ENCODE data around the gene F10. TPM values are rescaled to one million over a fixed set of nuclear protein-coding genes. Genes with fewer than 3 reads are reported as not detected.

F10 gene
- total RNA-seq, 1 donor from 2014 or later = 12.3 TPM

- Mint-ChIP-seq H3K9me3 (no peaks in the 10 kb centered on the region), H3K4me1 (no peaks in the 10 kb centered on the region), H3K27ac (no peak overlapping the region), H3K27me3 (ENCODE audit: low read depth) (no peaks in the 10 kb centered on the region), H3K36me3 (peaks cover 35% of the 10 kb centered on the region), H3K4me3 (no peak overlapping the region)
- DNase-seq (ENCODE audit: low spot score in 2 of 2, unreplicated experiment in 2 of 2) = no peak
- no peak for TF ChIP-seq CTCF (IDR thresholded peaks at IDR 0.05; ENCODE audit: unreplicated experiment)
Measured at GRCh38 chr13:113178070-113178895, 55.7 kb downstream of the F10 start.

DNA sequence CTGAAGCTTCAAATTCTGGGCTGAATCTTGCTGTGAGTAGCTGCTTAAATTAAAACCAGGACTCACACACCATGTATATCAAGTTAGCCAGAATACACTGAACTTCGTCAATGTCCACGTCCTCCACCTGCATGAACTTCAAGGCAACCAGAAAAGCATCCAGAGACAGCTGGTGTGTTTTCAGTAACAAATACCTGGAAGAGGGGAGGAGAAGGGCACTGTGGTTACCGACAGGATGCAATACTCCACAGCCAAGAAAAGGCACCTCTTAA lies 56.2 kb downstream of the F10 start:
- Mint-ChIP-seq H3K4me3 (no peak overlapping the region), H3K27me3 (ENCODE audit: low read depth) (no peaks in the 10 kb centered on the region), H3K27ac (no peak overlapping the region), H3K9me3 (no peaks in the 10 kb centered on the region), H3K36me3 (peaks cover 35% of the 10 kb centered on the region), H3K4me1 (no peaks in the 10 kb centered on the region)
- no peak for DNase-seq (ENCODE audit: low spot score in 2 of 2, unreplicated experiment in 2 of 2)
- no peak for TF ChIP-seq CTCF (IDR thresholded peaks at IDR 0.05; ENCODE audit: unreplicated experiment)

- Mint-ChIP-seq H3K9me3 (no peaks in the 10 kb centered on the region), H3K4me1 (no peaks in the 10 kb centered on the region), H3K27me3 (ENCODE audit: low read depth) (no peaks in the 10 kb centered on the region), H3K27ac (no peak overlapping the region), H3K36me3 (peaks cover 35% of the 10 kb centered on the region), H3K4me3 (no peak overlapping the region)
- DNase-seq (ENCODE audit: low spot score in 2 of 2, unreplicated experiment in 2 of 2) = no peak
- no peak for TF ChIP-seq CTCF (IDR thresholded peaks at IDR 0.05; ENCODE audit: unreplicated experiment)
Measured at GRCh38 chr13:113179374-113180230, 57.0 kb downstream of the F10 start.

DNA sequence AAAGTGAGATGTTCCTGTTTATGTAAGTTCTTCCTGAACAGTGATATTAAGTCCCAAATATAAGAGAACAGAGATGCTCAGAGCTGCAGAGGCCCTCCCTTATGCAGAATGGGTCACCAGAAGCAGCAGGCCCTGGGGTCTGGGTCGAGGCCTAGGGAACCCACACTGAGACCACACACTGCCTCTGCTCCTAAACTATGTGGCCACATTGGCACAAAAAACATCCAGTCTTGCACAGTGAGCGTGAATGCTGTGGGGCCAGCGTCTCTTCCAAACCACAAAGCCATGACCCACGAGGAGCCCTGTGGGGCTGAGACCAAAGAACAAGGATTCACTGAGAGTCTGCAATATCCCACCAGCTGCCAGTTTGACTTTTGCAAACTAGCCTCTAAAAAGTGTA lies 59.4 kb downstream of the F10 start:
- peaks cover 24% of the 10 kb centered on the region for H3K36me3 Mint-ChIP-seq
- H3K27ac Mint-ChIP-seq = no peak overlapping the region
- no peak for DNase-seq (ENCODE audit: low spot score in 2 of 2, unreplicated experiment in 2 of 2)
- no peaks in the 10 kb centered on the region for H3K27me3 Mint-ChIP-seq (ENCODE audit: low read depth)
- TF ChIP-seq CTCF (IDR thresholded peaks at IDR 0.05; ENCODE audit: unreplicated experiment) = no peak
- H3K4me1 Mint-ChIP-seq = no peaks in the 10 kb centered on the region
- H3K9me3 Mint-ChIP-seq = no peaks in the 10 kb centered on the region
- no peak overlapping the region for H3K4me3 Mint-ChIP-seq

GRCh38 chr13:113183450-113184129 lies 61.0 kb downstream of the F10 start:
- Mint-ChIP-seq H3K36me3 (peaks cover 19% of the 10 kb centered on the region), H3K27ac (no peak overlapping the region), H3K4me3 (no peak overlapping the region), H3K27me3 (ENCODE audit: low read depth) (no peaks in the 10 kb centered on the region), H3K4me1 (no peaks in the 10 kb centered on the region), H3K9me3 (no peaks in the 10 kb centered on the region)
- no peak for DNase-seq (ENCODE audit: low spot score in 2 of 2, unreplicated experiment in 2 of 2)
- no peak for TF ChIP-seq CTCF (IDR thresholded peaks at IDR 0.05; ENCODE audit: unreplicated experiment)

All from mesothelial cell of epicardium (in vitro differentiated cells).